Measurements from ENCODE around the gene RNH1.

- TF ChIP-seq CTCF (IDR thresholded peaks at IDR 0.05; ENCODE audit: low read depth, low read length): no peak
- TF ChIP-seq POLR2A (IDR thresholded peaks at IDR 0.05; ENCODE audit: extremely low read depth, insufficient read length): no peak
Observed at GRCh38 chr11:477052-477715, 29.9 kb downstream of the RNH1 start.
